ENCODE results near the gene PI4K2B. TPM values are rescaled to one million over a fixed set of nuclear protein-coding genes. Genes with fewer than 3 reads are reported as not detected.

Gene PI4K2B
- total RNA-seq, 2 donors from 2014 or later: 15.6 to 16.1 TPM

GRCh38 chr4:25291158-25291733, 57.4 kb downstream of the PI4K2B start:
- peaks cover 5% of the 10 kb centered on the region for H3K4me1 ChIP-seq (ENCODE audit: control insufficient read depth, insufficient read depth, low read length)
- no peaks in the 10 kb centered on the region for H3K36me3 Mint-ChIP-seq (ENCODE audit: low read depth)
- TF ChIP-seq, protein P1, sequence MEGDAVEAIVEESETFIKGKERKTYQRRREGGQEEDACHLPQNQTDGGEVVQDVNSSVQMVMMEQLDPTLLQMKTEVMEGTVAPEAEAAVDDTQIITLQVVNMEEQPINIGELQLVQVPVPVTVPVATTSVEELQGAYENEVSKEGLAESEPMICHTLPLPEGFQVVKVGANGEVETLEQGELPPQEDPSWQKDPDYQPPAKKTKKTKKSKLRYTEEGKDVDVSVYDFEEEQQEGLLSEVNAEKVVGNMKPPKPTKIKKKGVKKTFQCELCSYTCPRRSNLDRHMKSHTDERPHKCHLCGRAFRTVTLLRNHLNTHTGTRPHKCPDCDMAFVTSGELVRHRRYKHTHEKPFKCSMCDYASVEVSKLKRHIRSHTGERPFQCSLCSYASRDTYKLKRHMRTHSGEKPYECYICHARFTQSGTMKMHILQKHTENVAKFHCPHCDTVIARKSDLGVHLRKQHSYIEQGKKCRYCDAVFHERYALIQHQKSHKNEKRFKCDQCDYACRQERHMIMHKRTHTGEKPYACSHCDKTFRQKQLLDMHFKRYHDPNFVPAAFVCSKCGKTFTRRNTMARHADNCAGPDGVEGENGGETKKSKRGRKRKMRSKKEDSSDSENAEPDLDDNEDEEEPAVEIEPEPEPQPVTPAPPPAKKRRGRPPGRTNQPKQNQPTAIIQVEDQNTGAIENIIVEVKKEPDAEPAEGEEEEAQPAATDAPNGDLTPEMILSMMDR (conservative IDR thresholded peaks at IDR 0.05): no peak
- 88 to 89% methylated on average over 9 to 12 of the region's 12 CpGs for WGBS, 2 experiments (ENCODE audit: insufficient coverage in 1 of 2, insufficient read length in 1 of 2)
- H3K4me1 Mint-ChIP-seq: no peaks in the 10 kb centered on the region
- H3K9me3 ChIP-seq (ENCODE audit: control insufficient read depth, low read length): no peaks in the 10 kb centered on the region
- H3K9ac ChIP-seq (ENCODE audit: extremely low read depth, low read length, poor library complexity, severe bottlenecking): no peak overlapping the region
- no peak overlapping the region for H3K27ac ChIP-seq (ENCODE audit: low read depth, low read length)
- H3K9me3 Mint-ChIP-seq: peaks cover 6% of the 10 kb centered on the region
- no peak for DNase-seq
- H3K27ac Mint-ChIP-seq: no peak overlapping the region
- no peaks in the 10 kb centered on the region for H3K27me3 ChIP-seq (ENCODE audit: control insufficient read depth, insufficient read depth, low read length, poor library complexity, severe bottlenecking)
- H3K4me3 ChIP-seq (ENCODE audit: low read length): no peak overlapping the region
- no peak overlapping the region for H3K4me3 Mint-ChIP-seq
- H3K27me3 Mint-ChIP-seq (ENCODE audit: insufficient read depth): peaks cover 9% of the 10 kb centered on the region
- no peaks in the 10 kb centered on the region for H3K36me3 ChIP-seq (ENCODE audit: control insufficient read depth, insufficient read depth, low read length)

- DNase-seq: no peak
- no peak overlapping the region for H3K27ac Mint-ChIP-seq
- H3K27me3 Mint-ChIP-seq (ENCODE audit: insufficient read depth): no peaks in the 10 kb centered on the region
- 76 to 91% methylated on average over 2 to 5 of the region's 5 CpGs for WGBS, 2 experiments (ENCODE audit: insufficient coverage in 1 of 2, insufficient read length in 1 of 2)
- Histone ChIP-seq H3K4me3 (ENCODE audit: low read length) (no peak overlapping the region), H3K36me3 (ENCODE audit: control insufficient read depth, insufficient read depth, low read length) (no peaks in the 10 kb centered on the region), H3K9me3 (ENCODE audit: control insufficient read depth, low read length) (no peaks in the 10 kb centered on the region), H3K9ac (ENCODE audit: extremely low read depth, low read length, poor library complexity, severe bottlenecking) (no peak overlapping the region), H3K27me3 (ENCODE audit: control insufficient read depth, insufficient read depth, low read length, poor library complexity, severe bottlenecking) (no peaks in the 10 kb centered on the region), H3K27ac (ENCODE audit: low read depth, low read length) (no peak overlapping the region), H3K4me1 (ENCODE audit: control insufficient read depth, insufficient read depth, low read length) (peaks cover 3% of the 10 kb centered on the region)
- TF ChIP-seq, protein P1 (conservative IDR thresholded peaks at IDR 0.05): no peak
- no peak overlapping the region for H3K4me3 Mint-ChIP-seq
- H3K4me1 Mint-ChIP-seq: peaks cover 9% of the 10 kb centered on the region
- no peaks in the 10 kb centered on the region for H3K36me3 Mint-ChIP-seq (ENCODE audit: low read depth)
- no peaks in the 10 kb centered on the region for H3K9me3 Mint-ChIP-seq
Measured at GRCh38 chr4:25297528-25298242, 63.9 kb downstream of the PI4K2B start.

DNA sequence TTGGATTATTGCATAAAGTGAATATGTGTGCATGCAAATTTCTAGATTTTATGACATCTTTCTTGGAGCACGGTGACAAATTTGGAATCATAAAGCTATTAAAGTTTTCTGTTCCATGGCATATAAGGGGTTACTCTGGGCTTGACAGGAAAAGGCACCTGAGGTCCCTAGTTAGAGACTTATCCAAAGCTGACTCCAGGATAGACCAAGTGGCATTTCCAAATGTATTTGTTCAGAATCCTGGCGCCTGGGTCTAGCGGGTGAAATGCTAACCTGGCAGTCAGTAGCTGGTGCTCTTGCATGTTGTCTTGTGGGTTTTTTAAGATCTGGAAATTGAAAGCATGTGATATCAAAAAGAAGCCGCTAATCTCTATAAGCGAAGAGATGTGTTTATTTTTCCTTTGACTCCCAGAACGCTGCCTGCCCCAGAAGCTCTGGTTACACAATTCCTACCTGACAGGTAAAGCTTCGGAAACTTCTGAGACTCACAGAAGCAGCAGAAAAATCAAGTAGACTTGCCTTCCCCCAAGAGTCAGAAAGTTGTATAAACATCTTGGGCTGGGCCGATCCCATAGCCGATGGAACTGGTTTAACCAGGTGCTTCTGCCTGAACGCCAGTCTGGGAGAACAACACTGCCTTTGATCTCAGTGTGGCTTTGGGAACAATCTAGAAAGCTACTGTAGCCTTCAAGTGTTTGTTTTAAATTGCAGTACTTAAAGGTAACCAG, 65.8 kb downstream of the PI4K2B start:
- WGBS, 2 experiments (ENCODE audit: insufficient coverage in 1 of 2, insufficient read length in 1 of 2): 71 to 77% methylated on average over 8 to 10 of the region's 10 CpGs
- Mint-ChIP-seq H3K36me3 (ENCODE audit: low read depth) (no peaks in the 10 kb centered on the region), H3K4me1 (peaks cover 9% of the 10 kb centered on the region), H3K27me3 (ENCODE audit: insufficient read depth) (no peaks in the 10 kb centered on the region), H3K4me3 (no peak overlapping the region), H3K27ac (no peak overlapping the region), H3K9me3 (no peaks in the 10 kb centered on the region)
- no peaks in the 10 kb centered on the region for H3K27me3 ChIP-seq (ENCODE audit: control insufficient read depth, insufficient read depth, low read length, poor library complexity, severe bottlenecking)
- H3K4me1 ChIP-seq (ENCODE audit: control insufficient read depth, insufficient read depth, low read length): peaks cover 3% of the 10 kb centered on the region
- H3K4me3 ChIP-seq (ENCODE audit: low read length): no peak overlapping the region
- TF ChIP-seq, protein P1 (conservative IDR thresholded peaks at IDR 0.05): no peak
- DNase-seq: peak; percentile 60
- H3K36me3 ChIP-seq (ENCODE audit: control insufficient read depth, insufficient read depth, low read length): no peaks in the 10 kb centered on the region
- no peak overlapping the region for H3K9ac ChIP-seq (ENCODE audit: extremely low read depth, low read length, poor library complexity, severe bottlenecking)
- no peaks in the 10 kb centered on the region for H3K9me3 ChIP-seq (ENCODE audit: control insufficient read depth, low read length)
- H3K27ac ChIP-seq (ENCODE audit: low read depth, low read length): no peak overlapping the region

All from endodermal cell (in vitro differentiated cells).